ENCODE measurements around the gene DEK.

DNA sequence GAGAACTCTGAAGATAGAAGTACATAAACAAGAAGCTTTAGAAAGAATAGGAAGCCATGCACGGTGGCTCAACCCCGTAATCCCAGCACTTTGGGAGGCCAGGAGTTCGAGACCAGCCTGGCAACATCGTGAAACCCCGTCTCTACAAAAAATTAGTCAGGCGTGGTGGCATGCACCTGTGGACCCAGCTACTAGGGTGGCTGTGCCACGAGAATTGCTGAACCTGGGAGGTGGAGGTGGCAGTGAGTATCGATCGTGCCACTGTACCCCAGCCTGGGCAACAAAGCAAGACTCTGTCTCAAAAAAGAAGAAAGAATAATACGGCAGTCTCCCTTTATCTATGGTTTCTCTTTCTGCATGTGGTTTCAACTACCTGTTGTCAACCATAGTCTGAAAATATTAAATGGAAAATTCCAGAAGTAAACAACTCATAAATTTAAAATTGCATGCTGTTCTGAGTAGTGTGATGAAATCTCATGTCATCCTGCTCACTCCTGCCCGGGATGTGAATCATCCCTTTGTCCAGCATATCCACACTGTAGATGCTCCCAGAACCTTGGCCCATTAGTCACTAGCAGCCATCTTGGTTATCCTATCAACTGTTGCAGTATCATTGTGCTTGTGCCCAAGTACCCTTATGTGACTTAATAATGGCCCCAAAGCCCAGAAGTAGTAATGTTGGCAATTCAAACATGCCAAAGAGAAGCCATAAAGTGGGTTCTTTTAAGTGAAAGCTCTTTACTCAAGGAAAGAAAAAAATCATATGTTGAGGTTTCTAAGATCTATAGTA lies 22.1 kb downstream of the DEK start:
- TF ChIP-seq MYC (IDR thresholded peaks at IDR 0.05; ENCODE audit: low read depth, low read length) (no peak), POLR2A (IDR thresholded peaks at IDR 0.05; ENCODE audit: extremely low read depth, insufficient read length) (no peak), MAX (IDR thresholded peaks at IDR 0.05; ENCODE audit: low read depth, low read length) (no peak)
- TF ChIP-seq, protein P1, sequence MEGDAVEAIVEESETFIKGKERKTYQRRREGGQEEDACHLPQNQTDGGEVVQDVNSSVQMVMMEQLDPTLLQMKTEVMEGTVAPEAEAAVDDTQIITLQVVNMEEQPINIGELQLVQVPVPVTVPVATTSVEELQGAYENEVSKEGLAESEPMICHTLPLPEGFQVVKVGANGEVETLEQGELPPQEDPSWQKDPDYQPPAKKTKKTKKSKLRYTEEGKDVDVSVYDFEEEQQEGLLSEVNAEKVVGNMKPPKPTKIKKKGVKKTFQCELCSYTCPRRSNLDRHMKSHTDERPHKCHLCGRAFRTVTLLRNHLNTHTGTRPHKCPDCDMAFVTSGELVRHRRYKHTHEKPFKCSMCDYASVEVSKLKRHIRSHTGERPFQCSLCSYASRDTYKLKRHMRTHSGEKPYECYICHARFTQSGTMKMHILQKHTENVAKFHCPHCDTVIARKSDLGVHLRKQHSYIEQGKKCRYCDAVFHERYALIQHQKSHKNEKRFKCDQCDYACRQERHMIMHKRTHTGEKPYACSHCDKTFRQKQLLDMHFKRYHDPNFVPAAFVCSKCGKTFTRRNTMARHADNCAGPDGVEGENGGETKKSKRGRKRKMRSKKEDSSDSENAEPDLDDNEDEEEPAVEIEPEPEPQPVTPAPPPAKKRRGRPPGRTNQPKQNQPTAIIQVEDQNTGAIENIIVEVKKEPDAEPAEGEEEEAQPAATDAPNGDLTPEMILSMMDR (IDR thresholded peaks at IDR 0.05; ENCODE audit: low read depth, low read length), result no peak
